ACC112 (cell line): ENCODE results near the gene ZNF862.
"Not testable (repeated sequence)": the region's sequence is repeated elsewhere in the genome, so short reads cannot be mapped to it uniquely, and the experiment has no call there.

Experiments used
- H2AFZ ChIP-seq: fragments of 200-600 bp; sonication (generic); one replicate; pipeline ENCODE4 v1.6.0; 2017; ENCODE audit warnings: antibody characterized with exemption, low read length; ENCODE audit not compliant: unreplicated experiment
- H3K27ac ChIP-seq: fragments of 200-600 bp; sonication (generic); 2 replicates; pipeline ENCODE4 v1.5.1; 2014; ENCODE audit warnings: low read depth, mild to moderate bottlenecking, antibody characterized with exemption, low read length, moderate library complexity
- H3K27me3 ChIP-seq: fragments of 200-600 bp; sonication (generic); 2 replicates; pipeline ENCODE4 v1.6.1; 2014; ENCODE audit warnings: mild to moderate bottlenecking, antibody characterized with exemption, low read length, moderate library complexity, mixed read lengths; ENCODE audit not compliant: insufficient read depth
- H3K36me3 ChIP-seq: fragments of 200-600 bp; sonication (generic); 2 replicates; pipeline ENCODE4 v1.6.1; 2016; ENCODE audit warnings: mild to moderate bottlenecking, antibody characterized with exemption, low read length, moderate library complexity, mixed read lengths; ENCODE audit not compliant: insufficient read depth
- H3K4me1 ChIP-seq: fragments of 200-600 bp; sonication (generic); one replicate; pipeline ENCODE4 v1.6.1; 2016; ENCODE audit warnings: low read length, mixed read lengths; ENCODE audit not compliant: insufficient read depth, unreplicated experiment, control insufficient read depth
- H3K4me3 ChIP-seq: fragments of 200-600 bp; sonication (generic); 2 replicates; pipeline ENCODE4 v1.5.1; 2014; ENCODE audit warnings: mild to moderate bottlenecking, low read depth, low read length
- H3K79me2 ChIP-seq: fragments of 200-600 bp; sonication (generic); one replicate; pipeline ENCODE4 v1.6.0; 2016; ENCODE audit warnings: low read length; ENCODE audit not compliant: control insufficient read depth, unreplicated experiment, insufficient read depth

ZNF862 gene

GRCh38 chr7:149824748-149825566 lies 13.2 kb upstream of the ZNF862 start:
- Histone ChIP-seq H3K27ac (no peak overlapping the region), H3K27me3 (no peaks in the 10 kb centered on the region), H3K4me1 (no peaks in the 10 kb centered on the region), H3K36me3 (no peaks in the 10 kb centered on the region), H3K79me2 (no peaks in the 10 kb centered on the region), H3K4me3 (no peak overlapping the region), H2AFZ (no peak overlapping the region)

- H3K79me2 ChIP-seq, result no peaks in the 10 kb centered on the region
- no peak overlapping the region for H2AFZ ChIP-seq
- no peaks in the 10 kb centered on the region for H3K27me3 ChIP-seq
- H3K4me3 ChIP-seq, result no peak overlapping the region
- H3K36me3 ChIP-seq, result no peaks in the 10 kb centered on the region
- H3K4me1 ChIP-seq, result no peaks in the 10 kb centered on the region
- H3K27ac ChIP-seq, result no peak overlapping the region
Observed at GRCh38 chr7:149825567-149826343, 12.4 kb upstream of the ZNF862 start.

- peaks cover 5% of the 10 kb centered on the region; the same call in 1 of the 2 replicates for H3K27me3 ChIP-seq
- H3K79me2 ChIP-seq, result no peaks in the 10 kb centered on the region
- H3K4me1 ChIP-seq, result no peaks in the 10 kb centered on the region
- H2AFZ ChIP-seq, result no peak overlapping the region
- H3K36me3 ChIP-seq, result no peaks in the 10 kb centered on the region
- H3K27ac ChIP-seq, result no peak overlapping the region
- H3K4me3 ChIP-seq, result no peak overlapping the region
Observed at GRCh38 chr7:149826344-149827088, 11.7 kb upstream of the ZNF862 start.

- Histone ChIP-seq H2AFZ (no peak overlapping the region), H3K27ac (no peak overlapping the region), H3K36me3 (no peaks in the 10 kb centered on the region), H3K79me2 (no peaks in the 10 kb centered on the region), H3K4me3 (no peak overlapping the region), H3K4me1 (no peaks in the 10 kb centered on the region), H3K27me3 (peaks cover 12% of the 10 kb centered on the region)
Observed at GRCh38 chr7:149827089-149827981, 10.8 kb upstream of the ZNF862 start.

- no peaks in the 10 kb centered on the region for H3K79me2 ChIP-seq
Observed at GRCh38 chr7:149828357-149829309, 9.5 kb upstream of the ZNF862 start.

GRCh38 chr7:149830527-149830926 lies 7.6 kb upstream of the ZNF862 start:
- H3K79me2 ChIP-seq, H3K36me3 ChIP-seq, H3K27ac ChIP-seq, H2AFZ ChIP-seq, H3K4me3 ChIP-seq, H3K4me1 ChIP-seq: not testable (repeated sequence)
- peaks cover 42% of the 10 kb centered on the region for H3K27me3 ChIP-seq

More at GRCh38 chr7:149828357-149829309, 9.5 kb upstream of the ZNF862 start:
- Histone ChIP-seq H2AFZ (no peak overlapping the region), H3K4me1 (no peaks in the 10 kb centered on the region), H3K27me3 (peaks cover 24% of the 10 kb centered on the region), H3K27ac (no peak overlapping the region), H3K36me3 (no peaks in the 10 kb centered on the region), H3K4me3 (no peak overlapping the region)

- H2AFZ ChIP-seq, result no peak overlapping the region
- peaks cover 42% of the 10 kb centered on the region for H3K27me3 ChIP-seq
- H3K4me1 ChIP-seq, result no peaks in the 10 kb centered on the region
- no peak overlapping the region for H3K27ac ChIP-seq
- no peak overlapping the region for H3K4me3 ChIP-seq
- no peaks in the 10 kb centered on the region for H3K79me2 ChIP-seq
- no peaks in the 10 kb centered on the region for H3K36me3 ChIP-seq
Observed at GRCh38 chr7:149830997-149831740, 7.0 kb upstream of the ZNF862 start.

- Histone ChIP-seq H3K27me3 (peaks cover 42% of the 10 kb centered on the region), H3K27ac (no peak overlapping the region), H3K79me2 (no peaks in the 10 kb centered on the region), H3K36me3 (no peaks in the 10 kb centered on the region), H3K4me1 (no peaks in the 10 kb centered on the region), H3K4me3 (no peak overlapping the region), H2AFZ (no peak overlapping the region)
Observed at GRCh38 chr7:149831741-149832219, 6.4 kb upstream of the ZNF862 start.
